ENCODE measurements around the gene MDN1. TPM values are rescaled to one million over a fixed set of nuclear protein-coding genes. Genes with fewer than 3 reads are reported as not detected.

The MDN1 gene
- total and polyA plus RNA-seq, 7 donors: 3.0 to 29.9 (median 16.5) TPM

DNA sequence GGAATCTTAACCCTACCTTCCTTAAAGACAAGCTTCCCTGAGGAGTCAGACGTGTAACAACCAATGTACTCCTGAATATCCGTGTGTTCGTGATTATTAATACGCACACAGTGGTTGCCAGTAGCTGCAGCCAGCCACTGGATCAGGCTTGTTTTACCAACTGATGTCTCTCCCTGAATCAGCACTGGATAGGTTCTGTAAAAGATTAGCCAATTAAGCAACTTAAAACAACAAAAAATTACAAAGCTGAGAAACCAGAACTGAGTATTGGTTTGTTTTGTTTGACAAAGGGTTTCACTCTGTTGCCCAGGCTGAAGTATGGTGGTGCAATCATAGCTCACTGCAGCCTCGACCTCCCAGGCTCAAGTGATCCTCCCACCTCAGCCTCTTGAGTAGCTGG, 69.3 kb downstream of the MDN1 start:
- H3K4me3 ChIP-seq: no peak overlapping the region
- intact Hi-C loops (cut with DNase I): no loop called here
- no peaks in the 10 kb centered on the region for H3K9me3 ChIP-seq
- 94% methylated on average over 5 of the region's 5 CpGs for WGBS, 2 donors
- H3K27me3 ChIP-seq: no peaks in the 10 kb centered on the region
- no peak overlapping the region for H3K27ac ChIP-seq
- H3K4me1 ChIP-seq: no peaks in the 10 kb centered on the region
- peaks cover 18 to 90% (median 31%) of the 10 kb centered on the region in 4 donors for H3K36me3 ChIP-seq
- TF ChIP-seq EP300 (IDR thresholded peaks at IDR 0.05) (no peak), POLR2AphosphoS5 (IDR thresholded peaks at IDR 0.05) (no peak), POLR2A (IDR thresholded peaks at IDR 0.05) (no peak)
- TF ChIP-seq, protein P1, sequence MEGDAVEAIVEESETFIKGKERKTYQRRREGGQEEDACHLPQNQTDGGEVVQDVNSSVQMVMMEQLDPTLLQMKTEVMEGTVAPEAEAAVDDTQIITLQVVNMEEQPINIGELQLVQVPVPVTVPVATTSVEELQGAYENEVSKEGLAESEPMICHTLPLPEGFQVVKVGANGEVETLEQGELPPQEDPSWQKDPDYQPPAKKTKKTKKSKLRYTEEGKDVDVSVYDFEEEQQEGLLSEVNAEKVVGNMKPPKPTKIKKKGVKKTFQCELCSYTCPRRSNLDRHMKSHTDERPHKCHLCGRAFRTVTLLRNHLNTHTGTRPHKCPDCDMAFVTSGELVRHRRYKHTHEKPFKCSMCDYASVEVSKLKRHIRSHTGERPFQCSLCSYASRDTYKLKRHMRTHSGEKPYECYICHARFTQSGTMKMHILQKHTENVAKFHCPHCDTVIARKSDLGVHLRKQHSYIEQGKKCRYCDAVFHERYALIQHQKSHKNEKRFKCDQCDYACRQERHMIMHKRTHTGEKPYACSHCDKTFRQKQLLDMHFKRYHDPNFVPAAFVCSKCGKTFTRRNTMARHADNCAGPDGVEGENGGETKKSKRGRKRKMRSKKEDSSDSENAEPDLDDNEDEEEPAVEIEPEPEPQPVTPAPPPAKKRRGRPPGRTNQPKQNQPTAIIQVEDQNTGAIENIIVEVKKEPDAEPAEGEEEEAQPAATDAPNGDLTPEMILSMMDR (IDR thresholded peaks at IDR 0.05): no peak
- DNase-seq: no peak

DNA sequence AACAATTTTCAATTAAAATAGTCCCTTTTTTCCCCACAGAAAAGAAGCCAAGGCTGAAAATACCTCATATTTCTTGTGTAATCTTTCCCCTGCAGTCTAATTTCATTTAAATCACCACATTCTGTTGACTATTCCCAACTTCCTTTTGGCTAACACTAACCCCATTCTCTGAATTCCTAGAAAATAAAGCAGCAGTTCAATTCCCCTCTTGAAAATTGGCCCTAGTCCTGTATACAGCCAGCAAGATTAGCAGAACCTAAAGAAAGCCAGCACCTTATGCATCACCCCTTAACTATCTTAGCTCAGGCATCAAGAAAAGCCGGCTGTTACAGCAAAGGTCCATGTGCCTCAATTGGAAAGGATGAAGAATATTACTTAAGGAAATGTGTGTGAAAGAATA, 69.7 kb downstream of the MDN1 start:
- H3K27me3 ChIP-seq: no peaks in the 10 kb centered on the region
- no peaks in the 10 kb centered on the region for H3K9me3 ChIP-seq
- WGBS, 2 donors: 94 to 97% methylated on average over 1 of the region's 1 CpG
- H3K4me3 ChIP-seq: no peak overlapping the region
- H3K4me1 ChIP-seq: no peaks in the 10 kb centered on the region
- TF ChIP-seq EP300 (IDR thresholded peaks at IDR 0.05) (no peak), POLR2A (IDR thresholded peaks at IDR 0.05) (no peak), POLR2AphosphoS5 (IDR thresholded peaks at IDR 0.05) (no peak)
- TF ChIP-seq, protein P1 (IDR thresholded peaks at IDR 0.05): no peak
- no peak overlapping the region for H3K27ac ChIP-seq
- DNase-seq: no peak
- intact Hi-C loops (cut with DNase I): no loop called here
- H3K36me3 ChIP-seq: peaks cover 18 to 94% (median 32%) of the 10 kb centered on the region in 4 donors

DNA sequence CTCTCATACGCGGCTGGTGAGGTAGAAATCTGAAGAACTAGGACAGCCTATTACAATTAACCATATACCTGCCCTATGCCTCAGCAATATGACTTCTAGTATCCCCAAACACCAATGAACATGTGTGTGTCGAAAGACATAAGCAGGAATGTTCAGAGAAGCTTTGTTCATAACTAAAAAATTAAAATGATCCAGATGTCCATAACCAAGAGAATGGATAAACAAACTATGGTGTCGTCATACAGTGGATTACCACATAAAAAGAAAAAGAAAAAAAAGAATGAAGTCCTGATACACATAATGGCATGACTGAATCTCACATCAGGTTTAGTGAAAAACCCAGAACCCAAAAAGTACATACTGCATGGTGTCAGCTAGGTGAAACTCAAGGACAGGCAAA, 73.9 kb downstream of the MDN1 start:
- TF ChIP-seq POLR2AphosphoS5 (IDR thresholded peaks at IDR 0.05) (no peak), EP300 (IDR thresholded peaks at IDR 0.05) (no peak), POLR2A (IDR thresholded peaks at IDR 0.05) (no peak)
- TF ChIP-seq, protein P1 (IDR thresholded peaks at IDR 0.05): no peak
- no peak for DNase-seq
- H3K4me1 ChIP-seq: no peaks in the 10 kb centered on the region
- no peaks in the 10 kb centered on the region for H3K27me3 ChIP-seq
- H3K27ac ChIP-seq: no peak overlapping the region
- H3K4me3 ChIP-seq: no peak overlapping the region
- H3K9me3 ChIP-seq: no peaks in the 10 kb centered on the region
- intact Hi-C loops (cut with DNase I): no loop called here
- peaks cover 18 to 98% (median 23%) of the 10 kb centered on the region in 4 donors for H3K36me3 ChIP-seq
- WGBS, 2 donors: 92 to 98% methylated on average over 4 of the region's 4 CpGs

DNA sequence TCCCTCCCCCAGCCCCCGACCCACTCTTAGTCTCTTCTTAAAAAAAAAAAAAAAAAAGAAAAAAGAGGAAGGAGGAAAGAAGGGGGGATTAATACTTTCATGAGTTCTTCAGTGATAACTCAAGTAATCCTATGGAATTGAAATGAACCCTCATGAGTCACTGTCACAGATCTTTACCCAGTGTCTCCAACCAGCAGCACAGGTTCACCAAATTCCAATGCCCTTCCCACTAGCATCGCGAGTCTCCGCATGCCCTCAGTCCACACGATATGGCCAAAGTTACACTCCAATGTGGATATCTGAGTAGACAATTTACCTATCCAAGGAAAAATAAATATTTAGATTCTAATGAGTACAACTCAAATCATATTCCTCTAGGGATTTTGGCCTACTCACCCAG, 74.5 kb downstream of the MDN1 start:
- no peak overlapping the region for H3K4me3 ChIP-seq
- no peaks in the 10 kb centered on the region for H3K4me1 ChIP-seq
- no peaks in the 10 kb centered on the region for H3K27me3 ChIP-seq
- WGBS, 2 donors: 96 to 98% methylated on average over 5 of the region's 5 CpGs
- H3K36me3 ChIP-seq: peaks cover 12 to 98% (median 20%) of the 10 kb centered on the region in 4 donors
- intact Hi-C loops (cut with DNase I): no loop called here
- no peaks in the 10 kb centered on the region for H3K9me3 ChIP-seq
- no peak overlapping the region for H3K27ac ChIP-seq
- DNase-seq: no peak
- TF ChIP-seq, protein P1 (IDR thresholded peaks at IDR 0.05): no peak
- TF ChIP-seq POLR2AphosphoS5 (IDR thresholded peaks at IDR 0.05): no peak

DNA sequence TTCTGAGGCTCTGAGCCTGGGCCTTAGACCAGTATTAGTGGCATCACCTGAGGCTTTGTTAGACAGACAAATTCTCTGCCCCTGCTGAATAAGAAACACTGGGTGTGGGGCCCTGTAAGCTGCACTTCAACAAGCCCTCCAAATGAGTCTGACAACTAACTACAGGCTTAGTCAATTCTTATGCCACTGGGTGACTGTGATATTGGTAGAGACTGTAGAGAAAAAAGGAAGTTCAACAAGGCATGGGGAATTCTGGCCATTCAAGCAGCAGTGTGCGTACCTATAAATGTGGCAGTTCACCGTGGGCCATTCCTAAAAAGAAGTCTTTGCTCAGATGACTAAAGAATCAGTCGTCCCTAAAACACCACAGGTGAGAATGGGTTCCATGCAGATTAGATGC, 82.7 kb downstream of the MDN1 start:
- H3K9me3 ChIP-seq: no peaks in the 10 kb centered on the region

More for the DNA sequence above, 82.7 kb downstream of the MDN1 start:
- no peak for DNase-seq
- H3K4me3 ChIP-seq: no peak overlapping the region
- TF ChIP-seq, protein P1 (IDR thresholded peaks at IDR 0.05): no peak
- TF ChIP-seq POLR2A (IDR thresholded peaks at IDR 0.05) (no peak), EP300 (IDR thresholded peaks at IDR 0.05) (no peak), POLR2AphosphoS5 (IDR thresholded peaks at IDR 0.05) (no peak)
- H3K27me3 ChIP-seq: no peaks in the 10 kb centered on the region
- no peaks in the 10 kb centered on the region for H3K4me1 ChIP-seq
- 84 to 90% methylated on average over 3 of the region's 3 CpGs for WGBS, 2 donors
- H3K36me3 ChIP-seq: peaks cover 0 to 84% (median 11%) of the 10 kb centered on the region in 4 donors
- H3K27ac ChIP-seq: no peak overlapping the region
- intact Hi-C loops (cut with DNase I): no loop called here

Measured in sigmoid colon (tissue), 7 donors.